NCI-H2227 treated with DMSO at 0.1 percent for 48 hours (cell line): ENCODE data around the gene ARHGAP21.

Experiments
- DNase-seq: peaks from one replicate; lab custom pipeline; 2025; lab: John Stamatoyannopoulos, UW

Gene ARHGAP21

GRCh38 chr10:24533981-24534380 lies 189.7 kb downstream of the ARHGAP21 start:
- no peak for DNase-seq
